ENCODE measurements around the gene CDH12. TPM values are rescaled to one million over a fixed set of nuclear protein-coding genes. Genes with fewer than 3 reads are reported as not detected.

The CDH12 gene
- total RNA-seq, 1 donor from 2014 or later, result 0.26 TPM

GRCh38 chr5:22631683-22632082 lies 221.5 kb downstream of the CDH12 start:
- H3K9me3 Mint-ChIP-seq (ENCODE audit: unreplicated experiment), result no peaks in the 10 kb centered on the region
- H3K36me3 Mint-ChIP-seq (ENCODE audit: low read depth, unreplicated experiment), result no peaks in the 10 kb centered on the region
- no peaks in the 10 kb centered on the region for H3K4me1 Mint-ChIP-seq (ENCODE audit: unreplicated experiment)
- DNase-seq (ENCODE audit: low spot score), result no peak
- H3K27me3 Mint-ChIP-seq (ENCODE audit: unreplicated experiment), result no peaks in the 10 kb centered on the region
- H3K4me3 Mint-ChIP-seq (ENCODE audit: unreplicated experiment), result no peak overlapping the region
- TF ChIP-seq CTCF (IDR thresholded peaks at IDR 0.05; ENCODE audit: unreplicated experiment), result no peak
- H3K27ac Mint-ChIP-seq (ENCODE audit: unreplicated experiment), result no peak overlapping the region

- DNase-seq (ENCODE audit: low spot score), result no peak
- no peaks in the 10 kb centered on the region for H3K27me3 Mint-ChIP-seq (ENCODE audit: unreplicated experiment)
- H3K4me3 Mint-ChIP-seq (ENCODE audit: unreplicated experiment), result no peak overlapping the region
- TF ChIP-seq CTCF (IDR thresholded peaks at IDR 0.05; ENCODE audit: unreplicated experiment), result no peak
- no peaks in the 10 kb centered on the region for H3K9me3 Mint-ChIP-seq (ENCODE audit: unreplicated experiment)
- no peaks in the 10 kb centered on the region for H3K4me1 Mint-ChIP-seq (ENCODE audit: unreplicated experiment)
- no peaks in the 10 kb centered on the region for H3K36me3 Mint-ChIP-seq (ENCODE audit: low read depth, unreplicated experiment)
- H3K27ac Mint-ChIP-seq (ENCODE audit: unreplicated experiment), result no peak overlapping the region
Observed at GRCh38 chr5:22627029-22627428, 226.1 kb downstream of the CDH12 start.

- TF ChIP-seq CTCF (IDR thresholded peaks at IDR 0.05; ENCODE audit: unreplicated experiment), result no peak
- Mint-ChIP-seq H3K27me3 (ENCODE audit: unreplicated experiment) (no peaks in the 10 kb centered on the region), H3K9me3 (ENCODE audit: unreplicated experiment) (no peaks in the 10 kb centered on the region), H3K27ac (ENCODE audit: unreplicated experiment) (no peak overlapping the region), H3K4me1 (ENCODE audit: unreplicated experiment) (no peaks in the 10 kb centered on the region), H3K36me3 (ENCODE audit: low read depth, unreplicated experiment) (no peaks in the 10 kb centered on the region), H3K4me3 (ENCODE audit: unreplicated experiment) (no peak overlapping the region)
- no peak for DNase-seq (ENCODE audit: low spot score)
Observed at GRCh38 chr5:22625451-22625850, 227.7 kb downstream of the CDH12 start.

GRCh38 chr5:22621084-22621483 lies 232.1 kb downstream of the CDH12 start:
- no peak for TF ChIP-seq CTCF (IDR thresholded peaks at IDR 0.05; ENCODE audit: unreplicated experiment)
- Mint-ChIP-seq H3K4me1 (ENCODE audit: unreplicated experiment) (no peaks in the 10 kb centered on the region), H3K36me3 (ENCODE audit: low read depth, unreplicated experiment) (no peaks in the 10 kb centered on the region), H3K27ac (ENCODE audit: unreplicated experiment) (no peak overlapping the region), H3K9me3 (ENCODE audit: unreplicated experiment) (no peaks in the 10 kb centered on the region), H3K27me3 (ENCODE audit: unreplicated experiment) (no peaks in the 10 kb centered on the region), H3K4me3 (ENCODE audit: unreplicated experiment) (no peak overlapping the region)
- DNase-seq (ENCODE audit: low spot score), result no peak

GRCh38 chr5:22615964-22616363 lies 237.2 kb downstream of the CDH12 start:
- no peak for TF ChIP-seq CTCF (IDR thresholded peaks at IDR 0.05; ENCODE audit: unreplicated experiment)
- Mint-ChIP-seq H3K36me3 (ENCODE audit: low read depth, unreplicated experiment) (no peaks in the 10 kb centered on the region), H3K4me3 (ENCODE audit: unreplicated experiment) (no peak overlapping the region), H3K27ac (ENCODE audit: unreplicated experiment) (no peak overlapping the region), H3K4me1 (ENCODE audit: unreplicated experiment) (no peaks in the 10 kb centered on the region), H3K27me3 (ENCODE audit: unreplicated experiment) (no peaks in the 10 kb centered on the region), H3K9me3 (ENCODE audit: unreplicated experiment) (no peaks in the 10 kb centered on the region)
- DNase-seq (ENCODE audit: low spot score), result no peak

All from endothelial cell (in vitro differentiated cells).